Activated CD8-positive, alpha-beta memory T cell treated with anti-CD3 and anti-CD28 coated beads, Interleukin-2, amount 50 U/mL, for 24 hours (primary cell): Measurements from ENCODE around the gene ELL.

Experiments used
- DNase-seq: peaks from one replicate; pipeline ENCODE4 v3.0.0-alpha.2; 2020; ENCODE audit errors: extremely low read depth

The ELL gene

DNA sequence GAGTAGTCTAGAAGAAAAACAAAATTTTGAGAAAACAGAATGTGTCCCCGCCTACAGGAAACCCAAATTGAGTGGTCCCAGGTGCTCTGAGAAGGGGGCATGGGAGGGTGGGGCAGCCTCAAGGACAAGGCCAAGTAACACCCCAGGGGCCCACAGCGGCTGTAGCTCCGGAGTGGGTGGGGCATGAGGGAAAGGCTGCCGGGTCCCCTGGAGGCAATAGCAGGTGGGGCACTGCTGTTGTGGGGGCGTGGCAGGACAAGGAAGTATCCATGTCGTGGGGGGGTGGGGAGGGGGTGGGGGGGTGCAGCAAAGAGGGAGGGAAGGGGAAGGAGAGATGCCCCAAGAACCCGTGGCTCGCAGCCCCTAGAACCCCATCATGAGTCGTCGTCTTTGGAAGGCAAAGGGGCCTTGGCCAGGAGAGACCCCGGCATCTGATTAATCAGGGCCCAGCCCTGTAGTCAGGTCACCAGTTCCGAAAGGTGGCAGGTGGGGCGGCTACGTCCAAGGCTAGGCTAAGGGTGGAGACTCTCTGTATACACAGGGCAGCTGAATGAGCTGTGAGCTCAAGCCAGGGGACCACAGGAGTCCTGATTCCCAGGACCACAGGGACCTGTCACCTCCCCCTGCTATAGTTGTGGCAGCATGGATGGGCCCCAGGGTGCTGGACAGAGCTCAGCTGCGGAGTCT lies 76.5 kb downstream of the ELL start:
- DNase-seq, result no peak

DNA sequence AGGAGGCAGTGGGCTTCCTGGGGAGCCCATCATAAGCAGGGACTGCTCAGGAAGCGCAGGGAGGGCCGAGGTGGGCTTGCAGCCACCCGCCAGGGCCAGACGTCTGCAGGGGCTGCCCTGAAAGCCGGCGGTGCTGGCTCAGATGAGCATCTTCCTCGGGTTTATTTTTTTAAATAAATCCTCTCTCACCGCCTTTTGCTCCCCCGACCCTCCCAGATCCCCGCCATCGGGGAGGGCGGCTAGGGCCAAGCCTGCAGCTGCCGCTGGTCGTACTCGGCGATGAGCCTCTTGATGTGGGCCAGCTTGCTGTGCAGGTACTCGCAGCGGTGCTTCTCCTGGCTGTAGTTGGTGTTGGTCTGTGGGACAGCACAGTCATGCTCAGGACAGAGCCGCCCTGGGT lies 77.4 kb downstream of the ELL start:
- no peak for DNase-seq

DNA sequence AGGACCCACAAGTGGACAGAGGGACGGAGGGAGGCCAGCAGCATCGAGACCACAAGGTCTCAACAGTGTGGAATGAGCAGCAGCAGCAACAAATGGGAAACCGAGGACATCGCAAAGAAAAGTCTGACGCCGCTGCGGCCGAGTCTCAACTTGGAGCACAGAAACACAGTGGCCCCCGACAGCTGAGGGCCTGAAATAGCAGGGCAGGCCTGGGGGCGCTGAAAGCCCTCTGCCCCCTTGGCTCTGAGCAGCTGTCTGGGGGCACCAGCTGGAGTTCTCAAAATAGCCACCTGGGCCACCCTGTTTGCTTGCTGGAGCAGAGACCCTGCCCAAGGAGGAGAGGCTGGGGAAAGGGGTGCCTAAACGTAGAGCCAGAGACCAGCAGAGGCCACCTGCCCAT lies 78.0 kb downstream of the ELL start:
- no peak for DNase-seq

GRCh38 chr19:18443406-18443805 lies 78.5 kb downstream of the ELL start:
- DNase-seq, result no peak

DNA sequence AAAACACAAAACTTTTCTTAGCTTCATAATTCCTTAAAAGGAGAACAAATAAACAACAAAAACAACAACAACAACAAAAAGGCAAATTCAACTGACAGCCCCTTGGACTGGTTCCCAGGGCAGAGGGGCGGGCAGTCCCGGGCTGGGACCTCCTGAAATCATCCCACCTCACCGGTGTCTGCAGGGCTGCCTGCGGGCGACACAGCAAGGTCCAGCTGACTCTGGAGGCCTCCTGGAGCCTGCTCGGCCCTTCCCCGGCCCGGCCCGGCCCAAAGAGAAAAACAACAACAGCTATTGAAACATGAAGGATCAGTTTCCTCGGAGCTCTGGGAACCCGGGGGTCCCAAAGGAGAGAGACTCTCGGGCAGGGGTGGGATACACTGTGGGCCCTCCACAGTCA lies 78.9 kb downstream of the ELL start:
- no peak for DNase-seq

GRCh38 chr19:18441804-18442788 lies 79.8 kb downstream of the ELL start:
- no peak for DNase-seq

DNA sequence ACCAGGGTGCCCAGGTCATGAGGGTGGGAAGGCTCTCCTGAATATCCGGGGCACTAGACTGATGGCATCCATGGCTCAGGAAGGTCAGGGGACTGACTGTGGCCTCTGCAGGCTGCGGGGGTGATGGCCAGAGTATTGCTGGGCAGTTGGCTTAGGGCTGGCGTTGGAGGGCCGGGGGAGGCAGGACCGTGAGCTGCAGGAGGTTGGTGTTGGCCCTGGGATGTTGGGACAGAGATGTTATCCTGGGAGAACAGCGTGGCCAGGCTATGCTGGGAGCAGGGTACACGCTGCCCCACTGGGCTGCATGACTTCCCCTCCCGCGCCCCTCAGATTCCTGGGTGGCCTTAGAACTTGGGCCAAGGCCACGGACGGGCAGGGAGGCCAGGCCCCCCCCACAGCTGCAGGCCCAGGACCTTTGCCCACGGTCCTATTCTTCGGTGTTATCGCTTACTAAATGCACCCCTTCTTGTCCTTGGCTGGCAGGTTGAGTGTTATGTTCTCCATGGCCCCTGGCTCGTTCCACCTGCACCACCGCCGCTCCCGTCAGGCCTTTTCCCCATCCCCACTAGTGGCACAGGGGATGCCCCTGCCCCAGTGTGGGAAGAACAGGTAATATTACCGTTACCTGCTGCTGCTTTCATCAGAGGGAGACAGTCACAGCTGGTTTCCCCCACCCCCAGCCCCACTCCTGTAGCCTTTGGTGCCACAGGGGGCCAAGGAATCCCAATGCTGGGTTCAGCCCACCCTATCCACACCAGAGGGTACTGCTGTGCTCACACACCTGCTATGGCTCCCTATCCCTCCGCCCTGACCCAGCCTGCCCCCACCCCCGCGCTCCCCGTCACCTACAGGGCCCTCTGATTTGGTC lies 80.7 kb downstream of the ELL start:
- DNase-seq, result no peak

- DNase-seq, result no peak
Observed at GRCh38 chr19:18440415-18440877, 81.4 kb downstream of the ELL start.

- DNase-seq, result no peak
Observed at GRCh38 chr19:18439910-18440237, 82.0 kb downstream of the ELL start.

GRCh38 chr19:18439025-18439909 lies 82.6 kb downstream of the ELL start:
- DNase-seq, result no peak

DNA sequence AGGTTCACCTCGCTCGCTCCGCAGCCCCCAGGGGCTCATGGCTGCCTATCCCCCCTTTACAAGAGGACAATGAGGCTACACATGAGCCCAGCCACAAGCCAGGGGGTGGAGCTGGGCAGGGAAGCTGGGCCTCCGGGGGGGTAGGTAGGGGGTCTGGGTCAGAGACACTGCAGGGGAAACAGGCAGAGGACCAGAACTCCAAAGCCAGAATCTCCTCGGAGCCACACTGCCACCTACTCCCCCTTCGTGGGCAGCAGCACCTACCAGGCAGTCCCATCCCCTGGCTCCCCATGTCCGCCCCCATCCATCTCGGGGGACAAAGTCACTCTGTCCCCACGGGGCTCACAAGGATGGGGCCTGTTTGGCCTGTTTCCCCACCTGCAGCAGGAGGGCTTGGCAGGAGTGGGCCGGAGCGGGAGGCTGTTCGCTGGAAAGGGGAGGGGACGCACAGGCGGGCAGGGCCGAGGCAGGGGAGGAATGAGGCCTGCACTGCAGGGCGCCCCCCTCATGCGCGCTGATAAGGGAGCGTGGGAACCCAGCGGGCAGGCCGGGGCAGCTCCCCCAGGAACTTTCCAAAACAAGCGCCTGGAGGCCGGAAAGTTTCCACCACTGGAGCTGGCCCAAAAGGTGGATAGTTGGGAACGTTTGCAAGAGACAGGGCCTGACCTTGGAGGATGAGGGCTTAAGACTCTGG lies 83.4 kb downstream of the ELL start:
- no peak for DNase-seq

DNA sequence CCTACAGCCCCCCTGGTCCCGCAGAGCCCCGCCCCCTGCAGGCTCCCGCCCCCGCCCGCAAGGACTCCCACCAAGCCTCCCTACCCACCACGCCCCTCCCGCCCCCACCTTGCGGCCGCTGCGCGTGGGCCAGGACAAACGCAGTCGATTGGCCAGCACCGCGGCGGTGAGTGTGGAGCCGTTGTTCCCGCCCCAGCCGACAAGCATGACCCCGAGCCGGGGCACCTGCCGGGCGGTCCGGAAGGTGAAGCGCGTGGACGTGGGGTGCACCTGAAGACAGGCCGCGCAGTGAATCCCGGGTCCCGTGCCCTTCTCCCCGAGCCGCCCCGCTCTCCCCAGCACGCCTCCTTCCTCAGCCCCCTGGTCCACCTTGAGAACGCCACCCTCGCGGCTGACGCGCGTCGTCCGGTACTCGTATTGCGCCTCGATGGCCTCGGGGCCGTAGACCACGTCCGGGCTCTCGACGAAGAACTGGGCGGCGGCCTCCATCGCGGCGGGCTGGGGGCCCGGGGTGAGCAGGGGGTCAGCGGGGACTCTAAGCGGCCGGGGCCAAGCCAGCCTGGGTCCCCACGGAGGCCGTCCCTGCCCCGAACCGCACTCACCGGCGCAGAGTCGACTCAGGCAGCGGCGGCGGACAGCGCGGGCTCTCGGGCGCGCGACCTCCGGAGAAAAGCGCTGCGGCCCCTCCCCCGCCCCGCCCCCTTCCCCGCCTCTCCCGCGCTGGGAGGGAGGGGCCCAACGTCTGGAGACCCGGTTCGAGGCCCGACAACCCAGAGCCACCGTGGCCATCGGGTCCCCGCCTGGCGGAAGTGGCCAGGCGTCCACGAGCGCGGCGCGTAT lies 84.2 kb downstream of the ELL start, which contains the start of gene ISYNA1:
TSS of gene ISYNA1 (minus strand) at position 643 of the 840 bp plus-strand sequence. CDS start at position 489, 154 bp downstream.
- no peak for DNase-seq

GRCh38 chr19:18436671-18437490 lies 85.0 kb downstream of the ELL start:
- DNase-seq, result peak; percentile 53

DNA sequence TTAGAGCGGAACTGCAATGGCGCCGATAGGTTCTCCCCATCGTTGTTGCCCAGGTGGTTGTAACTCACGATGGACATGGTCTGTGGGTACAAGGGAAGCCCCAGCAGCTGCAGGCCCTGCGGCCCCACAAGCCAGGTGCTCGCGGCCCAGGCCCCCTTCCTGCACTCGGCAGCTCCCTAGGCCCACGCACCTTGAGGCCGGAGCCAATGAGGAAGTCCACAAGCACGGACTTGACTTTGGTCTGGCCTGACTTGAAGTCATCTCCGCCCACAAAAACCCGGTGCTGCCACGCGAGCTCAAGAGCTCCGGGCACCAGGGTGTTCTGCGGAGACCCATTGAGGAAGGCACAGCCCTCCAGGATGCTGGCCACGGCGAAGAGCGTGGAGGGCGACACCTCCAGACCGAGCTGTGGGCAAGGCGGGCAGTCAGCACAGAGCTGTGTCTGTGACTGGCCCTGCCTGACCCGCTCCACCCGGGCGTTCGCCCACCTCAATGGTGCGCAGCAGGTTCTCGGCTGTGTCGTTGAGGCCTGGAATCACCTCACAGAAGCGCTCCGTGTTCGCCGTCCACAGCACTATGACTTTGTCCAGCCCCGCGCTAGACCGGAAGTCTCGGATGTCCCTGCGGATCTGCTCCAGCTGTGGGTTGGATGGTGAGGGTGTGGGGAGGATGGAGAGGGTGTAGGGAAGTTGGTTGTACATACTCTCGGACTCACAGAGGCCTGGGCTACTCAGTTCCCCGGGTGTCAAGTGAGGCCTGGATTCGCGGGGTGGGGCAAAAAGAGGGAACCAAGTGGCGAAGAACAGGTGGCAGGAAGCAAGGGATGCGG lies 85.8 kb downstream of the ELL start:
- no peak for DNase-seq

DNA sequence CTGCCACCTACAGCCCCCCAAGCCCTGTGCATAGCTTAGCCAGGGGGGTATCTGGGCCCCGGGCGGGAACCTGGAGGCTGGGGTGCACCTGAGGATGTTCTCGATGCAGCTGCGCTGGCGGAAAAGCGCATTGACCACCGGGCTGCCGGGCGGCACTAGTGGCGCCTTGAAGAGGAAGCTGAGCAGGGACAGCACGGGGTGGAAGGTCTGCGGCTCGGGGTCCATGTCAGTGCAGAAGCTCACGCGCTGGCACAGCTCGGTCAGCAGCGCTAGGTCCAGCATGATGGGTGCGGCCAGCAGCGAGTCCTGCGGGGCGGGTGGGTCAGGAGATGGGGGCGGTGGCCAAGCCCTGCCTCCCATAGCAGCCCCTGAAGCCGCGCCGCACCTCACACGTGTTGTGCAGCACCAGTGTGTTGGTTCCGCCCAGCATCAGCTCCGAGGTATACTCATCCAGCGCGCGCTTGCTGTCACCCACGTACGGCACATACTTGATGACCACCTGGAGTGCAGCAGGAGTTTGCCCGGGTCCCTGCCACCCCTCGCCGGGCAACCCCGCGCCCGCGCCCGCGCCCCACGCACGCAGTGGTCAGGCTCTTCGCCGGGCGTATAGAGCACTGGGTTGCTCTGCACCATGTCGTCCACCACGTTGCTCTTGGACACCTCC lies 86.6 kb downstream of the ELL start:
- no peak for DNase-seq

DNA sequence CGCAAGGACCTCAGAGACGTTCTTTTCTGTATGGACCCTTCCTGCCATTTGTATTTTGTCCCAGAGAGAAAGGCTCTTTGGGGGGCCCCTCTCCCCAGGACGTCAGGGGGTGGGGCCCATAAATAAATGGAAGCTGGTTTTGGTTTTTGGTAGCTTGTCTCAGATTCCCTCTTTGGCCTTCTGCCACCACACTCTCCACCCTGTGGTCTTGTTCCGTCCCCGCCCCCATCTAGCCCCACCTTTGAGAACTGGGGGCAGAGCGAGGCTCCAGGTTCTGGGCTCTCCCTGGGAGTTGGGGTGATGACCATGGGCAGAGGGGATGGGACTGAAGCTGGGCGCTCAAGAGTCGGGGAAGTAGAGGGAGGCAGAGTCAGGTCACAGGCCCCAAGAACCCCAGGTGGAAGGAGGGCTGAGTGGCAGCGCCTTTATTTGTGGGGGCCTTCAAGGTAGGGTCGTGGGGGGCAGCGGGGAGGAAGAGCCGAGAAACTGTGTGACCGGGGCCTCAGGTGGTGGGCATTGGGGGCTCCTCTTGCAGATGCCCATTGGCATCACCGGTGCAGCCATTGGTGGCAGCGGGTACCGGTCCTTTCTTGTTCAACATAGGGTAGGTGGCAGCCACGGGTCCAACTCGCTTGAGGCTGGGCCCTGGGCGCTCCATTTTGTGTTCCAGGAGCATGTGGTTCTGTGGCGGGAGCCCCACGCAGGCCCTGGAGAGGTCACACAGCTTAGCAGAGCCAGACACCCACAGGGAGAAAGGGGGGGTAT lies 87.3 kb downstream of the ELL start:
- no peak for DNase-seq
